ENCODE results near the gene PRKCZ.

PRKCZ gene

DNA sequence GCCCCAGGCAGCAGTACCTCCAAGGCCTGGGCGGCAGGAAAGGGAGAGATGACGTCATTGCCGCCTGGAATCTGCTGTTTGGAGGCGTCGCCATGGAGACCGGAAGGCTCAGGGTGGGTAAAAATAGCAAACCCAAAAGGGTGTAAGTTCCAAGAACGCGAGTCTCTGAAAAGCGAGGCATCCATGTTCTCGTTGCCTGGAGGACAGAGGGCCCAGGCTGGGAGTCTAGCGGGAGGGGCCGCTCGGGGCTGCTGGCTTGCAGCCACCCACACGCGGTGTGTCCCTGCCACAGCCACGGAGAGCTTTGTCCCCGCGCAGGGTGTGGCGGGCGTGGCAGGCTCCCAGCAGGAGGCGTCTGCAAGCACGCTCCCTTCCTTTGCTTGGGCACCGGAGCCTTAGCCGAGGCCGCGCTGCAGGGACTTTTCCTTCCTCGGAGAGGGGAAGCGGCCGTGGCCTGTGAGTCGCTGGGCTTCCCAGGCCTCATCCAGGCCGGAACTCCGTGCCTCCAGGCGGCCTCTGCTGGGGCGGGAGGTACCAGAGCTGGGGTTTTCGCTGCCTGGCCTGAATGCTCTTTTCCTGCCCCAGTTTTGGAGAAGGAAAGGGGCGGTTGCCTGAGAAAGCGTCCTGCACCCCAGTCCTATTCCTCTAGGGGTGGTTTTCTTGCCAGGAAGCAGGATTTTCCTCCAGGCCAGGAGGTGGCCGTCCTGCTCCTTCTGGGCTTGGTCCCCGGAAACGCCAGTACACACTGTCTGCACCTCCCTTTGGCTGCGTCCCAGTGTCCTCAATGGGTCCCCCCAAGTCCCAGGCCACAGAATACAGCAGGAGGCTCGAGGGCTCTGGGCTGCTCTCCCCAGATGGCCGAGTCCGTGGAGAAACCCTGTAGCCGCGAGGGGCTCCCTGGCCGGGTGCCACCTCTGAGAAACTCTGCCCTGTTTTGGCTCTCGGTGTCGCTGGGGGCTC is 162.6 kb downstream of the PRKCZ start:
- peak overlapping the region; percentile 80 for H3K9ac ChIP-seq (ENCODE audit: low read depth, low read length, poor library complexity)
- peak overlapping the region; percentile 80 for H2BK12ac ChIP-seq (ENCODE audit: low read length)
- H3K4ac ChIP-seq (ENCODE audit: low read length) = peak overlapping the region; percentile 90
- peak overlapping the region; percentile 84 for H2AK5ac ChIP-seq (ENCODE audit: low read depth, low read length)
- peak overlapping the region; percentile 64 for H3K4me2 ChIP-seq (ENCODE audit: insufficient read depth, low read length, poor library complexity, severe bottlenecking)
- H3K4me1 ChIP-seq (ENCODE audit: control insufficient read depth in 2 of 2, insufficient read depth in 1 of 2, low read depth in 1 of 2, low read length in 2 of 2) = peaks cover 21 to 46% of the 10 kb centered on the region in 2 donors
- no peak overlapping the region for H4K8ac ChIP-seq (ENCODE audit: low read depth, low read length)
- H3K4me3 ChIP-seq (ENCODE audit: low read length in 2 of 2) = peak overlapping the region; percentile 35 to 48
- peak overlapping the region; percentile 47 for H4K91ac ChIP-seq (ENCODE audit: low read depth, low read length, poor library complexity)
- peak overlapping the region; percentile 90 for H3K27ac ChIP-seq (replicated peaks; ENCODE audit: low read length)
- H2BK120ac ChIP-seq (ENCODE audit: low read depth, low read length) = peak overlapping the region; percentile 19
- H3K27me3 ChIP-seq (ENCODE audit: control insufficient read depth in 3 of 3, insufficient read depth in 3 of 3, low read depth in 1 of 3, low read length in 3 of 3) = no peaks in the 10 kb centered on the region
- no peaks in the 10 kb centered on the region for H3K36me3 ChIP-seq (replicated peaks in 1 of 2; ENCODE audit: control insufficient read depth in 2 of 2, insufficient read depth in 2 of 2, low read length in 2 of 2)
- H3K9me3 ChIP-seq (replicated peaks in 1 of 2; ENCODE audit: control insufficient read depth in 2 of 2, insufficient read depth in 1 of 2, low read depth in 1 of 2, low read length in 2 of 2) = no peaks in the 10 kb centered on the region
- H2BK5ac ChIP-seq (ENCODE audit: low read length) = peak overlapping the region; percentile 96
- WGBS, 2 donors (ENCODE audit: extremely low coverage in 2 of 2, insufficient read length in 2 of 2, insufficient replicate concordance in 1 of 2) = no CpG with 5 or more reads among the region's 49 CpGs
- DNase-seq (ENCODE audit: low spot score) = peak; percentile 94
- H3K14ac ChIP-seq (ENCODE audit: low read length) = no peak overlapping the region
- H3K18ac ChIP-seq (ENCODE audit: low read length) = peak overlapping the region; percentile 96
- peak overlapping the region; percentile 86 for H2AFZ ChIP-seq (ENCODE audit: low read length)
- H2BK15ac ChIP-seq (ENCODE audit: low read length) = peak overlapping the region; percentile 93
- peak overlapping the region; percentile 57 for H3K23ac ChIP-seq (ENCODE audit: low read depth, low read length, poor library complexity)
- no peaks in the 10 kb centered on the region for H3K79me1 ChIP-seq (ENCODE audit: low read depth, low read length)

DNA sequence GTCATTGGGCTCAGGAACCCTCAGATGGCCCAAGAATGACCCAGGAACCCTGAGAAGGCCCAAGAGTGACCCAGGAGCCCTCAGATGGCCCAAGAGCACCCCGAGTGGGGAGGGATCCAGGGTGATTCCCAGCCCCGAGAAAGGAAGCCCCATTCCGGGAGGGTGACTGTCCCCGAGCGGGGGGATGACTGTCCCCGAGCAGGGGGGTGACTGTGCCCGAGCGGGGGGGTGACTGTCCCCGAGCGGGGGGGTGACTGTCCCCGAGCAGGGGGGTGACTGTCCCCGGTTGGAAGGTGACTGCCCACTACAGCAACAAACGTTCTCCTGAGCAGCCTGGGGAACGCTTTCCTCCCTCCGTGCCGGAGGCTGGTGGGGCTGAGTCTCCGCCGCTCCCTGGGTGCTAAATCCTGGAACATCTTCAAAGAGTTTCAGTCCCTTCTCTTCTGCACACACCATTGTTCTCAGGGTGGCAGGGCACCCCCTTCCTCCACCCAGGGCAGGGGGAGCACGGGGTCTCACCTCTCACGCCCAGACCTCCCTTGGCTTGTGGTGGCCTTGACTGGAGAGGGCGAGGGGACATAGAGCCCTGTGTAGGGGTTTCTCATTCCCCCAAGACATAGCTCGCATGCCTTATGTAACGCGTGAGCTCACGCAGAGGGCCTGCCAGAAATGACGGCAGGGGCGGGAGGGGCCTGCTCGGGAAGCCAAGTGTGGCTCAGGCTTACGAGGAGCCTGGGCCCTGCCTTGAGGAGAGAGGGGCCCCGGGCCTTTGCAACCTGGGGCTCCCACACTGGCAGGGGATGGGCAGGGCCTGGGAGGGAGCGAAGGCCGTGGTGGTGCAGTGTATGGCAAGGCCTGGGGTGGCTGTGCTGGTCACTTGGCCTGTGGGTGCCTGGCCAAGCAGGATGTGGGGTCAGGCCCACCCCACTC is 163.6 kb downstream of the PRKCZ start:
- no peaks in the 10 kb centered on the region for H3K27me3 ChIP-seq (ENCODE audit: control insufficient read depth in 3 of 3, insufficient read depth in 3 of 3, low read depth in 1 of 3, low read length in 3 of 3)
- H3K9me3 ChIP-seq (replicated peaks in 1 of 2; ENCODE audit: control insufficient read depth in 2 of 2, insufficient read depth in 1 of 2, low read depth in 1 of 2, low read length in 2 of 2) = peaks cover 0 to 3% of the 10 kb centered on the region in 2 donors
- peak overlapping the region; percentile 86 for H2AFZ ChIP-seq (ENCODE audit: low read length)
- peak overlapping the region; percentile 90 for H3K27ac ChIP-seq (replicated peaks; ENCODE audit: low read length)
- H4K8ac ChIP-seq (ENCODE audit: low read depth, low read length) = no peak overlapping the region
- no peaks in the 10 kb centered on the region for H3K79me1 ChIP-seq (ENCODE audit: low read depth, low read length)
- peak overlapping the region; percentile 96 for H3K18ac ChIP-seq (ENCODE audit: low read length)
- H3K4me2 ChIP-seq (ENCODE audit: insufficient read depth, low read length, poor library complexity, severe bottlenecking) = no peak overlapping the region
- no CpG with 5 or more reads among the region's 32 CpGs for WGBS, 2 donors (ENCODE audit: extremely low coverage in 2 of 2, insufficient read length in 2 of 2, insufficient replicate concordance in 1 of 2)
- H2BK5ac ChIP-seq (ENCODE audit: low read length) = peak overlapping the region; percentile 96
- H3K9ac ChIP-seq (ENCODE audit: low read depth, low read length, poor library complexity) = peak overlapping the region; percentile 82
- H3K4me3 ChIP-seq (ENCODE audit: low read length in 2 of 2) = no peak overlapping the region
- peak overlapping the region; percentile 70 for H3K23ac ChIP-seq (ENCODE audit: low read depth, low read length, poor library complexity)
- peak overlapping the region; percentile 93 for H2BK15ac ChIP-seq (ENCODE audit: low read length)
- peak overlapping the region; percentile 56 for H4K91ac ChIP-seq (ENCODE audit: low read depth, low read length, poor library complexity)
- H2BK120ac ChIP-seq (ENCODE audit: low read depth, low read length) = peak overlapping the region; percentile 19
- H2BK12ac ChIP-seq (ENCODE audit: low read length) = peak overlapping the region; percentile 99
- H2AK5ac ChIP-seq (ENCODE audit: low read depth, low read length) = peak overlapping the region; percentile 84
- DNase-seq (ENCODE audit: low spot score) = no peak
- peak overlapping the region; percentile 32 for H3K14ac ChIP-seq (ENCODE audit: low read length)
- no peaks in the 10 kb centered on the region for H3K36me3 ChIP-seq (replicated peaks in 1 of 2; ENCODE audit: control insufficient read depth in 2 of 2, insufficient read depth in 2 of 2, low read length in 2 of 2)
- H3K4ac ChIP-seq (ENCODE audit: low read length) = peak overlapping the region; percentile 90
- H3K4me1 ChIP-seq (ENCODE audit: control insufficient read depth in 2 of 2, insufficient read depth in 1 of 2, low read depth in 1 of 2, low read length in 2 of 2) = peaks cover 21 to 38% of the 10 kb centered on the region in 2 donors

DNA sequence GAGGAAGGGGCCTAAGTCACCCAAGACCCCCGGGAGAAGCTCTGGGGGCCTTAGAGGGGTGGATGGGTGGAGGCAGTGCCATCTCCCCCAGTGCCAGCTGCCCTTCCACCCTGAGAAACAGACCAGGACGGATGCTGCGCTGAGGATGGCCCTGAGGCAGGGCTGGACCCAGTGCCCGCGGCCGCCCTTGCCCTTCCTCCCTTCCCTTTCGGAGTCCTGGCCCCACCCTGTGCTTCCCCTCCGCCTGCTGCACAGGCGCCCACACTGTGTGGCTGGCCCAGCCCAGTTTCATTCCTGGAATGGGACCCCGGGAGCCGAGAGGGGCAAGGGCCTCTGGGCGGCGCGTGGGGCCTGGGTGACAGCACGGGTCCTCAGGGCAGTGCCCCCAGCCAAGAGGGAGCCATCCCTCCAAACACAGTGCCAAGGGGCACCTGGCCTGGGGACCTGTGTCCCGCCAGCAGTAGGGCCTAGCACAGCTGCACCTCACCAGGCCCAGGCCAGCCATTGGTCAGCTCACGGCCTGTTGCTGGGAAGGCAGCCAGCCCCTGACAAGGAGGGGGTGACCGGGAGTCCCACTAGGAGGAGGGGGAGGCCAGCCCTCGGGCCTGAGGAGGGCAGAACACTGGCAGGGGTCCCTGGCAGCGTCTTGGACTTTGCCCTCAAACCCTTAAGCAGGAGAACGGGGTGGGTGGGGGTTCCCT is 164.5 kb downstream of the PRKCZ start:
- H3K4ac ChIP-seq (ENCODE audit: low read length) = peak overlapping the region; percentile 81
- peak overlapping the region; percentile 97 for H2BK120ac ChIP-seq (ENCODE audit: low read depth, low read length)
- H3K9me3 ChIP-seq (replicated peaks in 1 of 2; ENCODE audit: control insufficient read depth in 2 of 2, insufficient read depth in 1 of 2, low read depth in 1 of 2, low read length in 2 of 2) = peaks cover 1 to 6% of the 10 kb centered on the region in 2 donors
- peak overlapping the region; percentile 32 for H3K14ac ChIP-seq (ENCODE audit: low read length)
- H3K36me3 ChIP-seq (replicated peaks in 1 of 2; ENCODE audit: control insufficient read depth in 2 of 2, insufficient read depth in 2 of 2, low read length in 2 of 2) = no peaks in the 10 kb centered on the region
- no peak for DNase-seq (ENCODE audit: low spot score)
- H3K23ac ChIP-seq (ENCODE audit: low read depth, low read length, poor library complexity) = peak overlapping the region; percentile 70
- H3K79me1 ChIP-seq (ENCODE audit: low read depth, low read length) = no peaks in the 10 kb centered on the region
- H2BK12ac ChIP-seq (ENCODE audit: low read length) = peak overlapping the region; percentile 99
- no peak overlapping the region for H3K27ac ChIP-seq (replicated peaks; ENCODE audit: low read length)
- H2BK15ac ChIP-seq (ENCODE audit: low read length) = peak overlapping the region; percentile 93
- H4K91ac ChIP-seq (ENCODE audit: low read depth, low read length, poor library complexity) = peak overlapping the region; percentile 56
- no CpG with 5 or more reads among the region's 21 CpGs for WGBS, 2 donors (ENCODE audit: extremely low coverage in 2 of 2, insufficient read length in 2 of 2, insufficient replicate concordance in 1 of 2)
- H3K27me3 ChIP-seq (ENCODE audit: control insufficient read depth in 3 of 3, insufficient read depth in 3 of 3, low read depth in 1 of 3, low read length in 3 of 3) = no peaks in the 10 kb centered on the region
- H2AFZ ChIP-seq (ENCODE audit: low read length) = peak overlapping the region; percentile 71
- peak overlapping the region; percentile 82 for H3K9ac ChIP-seq (ENCODE audit: low read depth, low read length, poor library complexity)
- H3K18ac ChIP-seq (ENCODE audit: low read length) = peak overlapping the region; percentile 86
- peak overlapping the region; percentile 84 for H2AK5ac ChIP-seq (ENCODE audit: low read depth, low read length)
- H3K4me3 ChIP-seq (ENCODE audit: low read length in 2 of 2) = no peak overlapping the region
- H3K4me1 ChIP-seq (ENCODE audit: control insufficient read depth in 2 of 2, insufficient read depth in 1 of 2, low read depth in 1 of 2, low read length in 2 of 2) = peaks cover 19 to 31% of the 10 kb centered on the region in 2 donors
- peak overlapping the region; percentile 96 for H2BK5ac ChIP-seq (ENCODE audit: low read length)
- peak overlapping the region; percentile 30 for H4K8ac ChIP-seq (ENCODE audit: low read depth, low read length)
- H3K4me2 ChIP-seq (ENCODE audit: insufficient read depth, low read length, poor library complexity, severe bottlenecking) = no peak overlapping the region

Data from neuronal stem cell (in vitro differentiated cells).